Measurements from ENCODE around the gene CHL1.
"Not testable (repeated sequence)": the region's sequence is repeated elsewhere in the genome, so short reads cannot be mapped to it uniquely, and the experiment has no call there.

The CHL1 gene

GRCh38 chr3:356952-357351 is 160.4 kb downstream of the CHL1 start:
- no peak for DNase-seq (ENCODE audit: low read depth)
- H3K4me3 ChIP-seq (ENCODE audit: low read depth, low read length): no peak overlapping the region
- TF ChIP-seq, protein P1, sequence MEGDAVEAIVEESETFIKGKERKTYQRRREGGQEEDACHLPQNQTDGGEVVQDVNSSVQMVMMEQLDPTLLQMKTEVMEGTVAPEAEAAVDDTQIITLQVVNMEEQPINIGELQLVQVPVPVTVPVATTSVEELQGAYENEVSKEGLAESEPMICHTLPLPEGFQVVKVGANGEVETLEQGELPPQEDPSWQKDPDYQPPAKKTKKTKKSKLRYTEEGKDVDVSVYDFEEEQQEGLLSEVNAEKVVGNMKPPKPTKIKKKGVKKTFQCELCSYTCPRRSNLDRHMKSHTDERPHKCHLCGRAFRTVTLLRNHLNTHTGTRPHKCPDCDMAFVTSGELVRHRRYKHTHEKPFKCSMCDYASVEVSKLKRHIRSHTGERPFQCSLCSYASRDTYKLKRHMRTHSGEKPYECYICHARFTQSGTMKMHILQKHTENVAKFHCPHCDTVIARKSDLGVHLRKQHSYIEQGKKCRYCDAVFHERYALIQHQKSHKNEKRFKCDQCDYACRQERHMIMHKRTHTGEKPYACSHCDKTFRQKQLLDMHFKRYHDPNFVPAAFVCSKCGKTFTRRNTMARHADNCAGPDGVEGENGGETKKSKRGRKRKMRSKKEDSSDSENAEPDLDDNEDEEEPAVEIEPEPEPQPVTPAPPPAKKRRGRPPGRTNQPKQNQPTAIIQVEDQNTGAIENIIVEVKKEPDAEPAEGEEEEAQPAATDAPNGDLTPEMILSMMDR (IDR thresholded peaks at IDR 0.05; ENCODE audit: low read depth, low read length): no peak
- TF ChIP-seq, protein P2, sequence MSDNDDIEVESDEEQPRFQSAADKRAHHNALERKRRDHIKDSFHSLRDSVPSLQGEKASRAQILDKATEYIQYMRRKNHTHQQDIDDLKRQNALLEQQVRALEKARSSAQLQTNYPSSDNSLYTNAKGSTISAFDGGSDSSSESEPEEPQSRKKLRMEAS (IDR thresholded peaks at IDR 0.05; ENCODE audit: low read depth, low read length): no peak
- no peak for TF ChIP-seq MYC (IDR thresholded peaks at IDR 0.05; ENCODE audit: low read depth, low read length)
- TF ChIP-seq POLR2A (IDR thresholded peaks at IDR 0.05; ENCODE audit: extremely low read depth, insufficient read length): no peak

DNA sequence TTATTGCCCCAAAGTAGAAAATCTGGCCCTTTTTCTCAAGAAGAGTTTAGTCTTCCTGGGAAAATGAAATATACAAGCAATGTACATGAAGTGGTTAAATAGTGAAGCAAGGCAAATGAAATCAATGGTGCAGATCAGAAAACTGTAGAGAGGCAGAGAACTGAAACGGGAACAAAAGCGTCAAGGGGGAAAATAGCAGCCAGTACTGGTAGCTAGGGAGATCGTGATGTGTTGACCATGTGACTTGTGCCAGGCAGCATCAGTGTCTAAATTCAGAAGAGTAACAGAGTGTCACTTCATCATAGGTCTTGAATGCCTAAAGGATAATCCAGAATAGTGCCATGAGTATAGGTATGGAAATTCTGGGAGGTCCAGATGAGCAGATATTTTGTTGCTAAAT is 163.1 kb downstream of the CHL1 start:
- TF ChIP-seq, protein P2 (IDR thresholded peaks at IDR 0.05; ENCODE audit: low read depth, low read length): no peak
- TF ChIP-seq POLR2A (IDR thresholded peaks at IDR 0.05; ENCODE audit: extremely low read depth, insufficient read length): no peak
- TF ChIP-seq, protein P1 (IDR thresholded peaks at IDR 0.05; ENCODE audit: low read depth, low read length): no peak
- TF ChIP-seq MYC (IDR thresholded peaks at IDR 0.05; ENCODE audit: low read depth, low read length): no peak
- no peak for DNase-seq (ENCODE audit: low read depth)
- no peak overlapping the region for H3K4me3 ChIP-seq (ENCODE audit: low read depth, low read length)

GRCh38 chr3:362681-363338 is 166.2 kb downstream of the CHL1 start:
- TF ChIP-seq POLR2A (IDR thresholded peaks at IDR 0.05; ENCODE audit: extremely low read depth, insufficient read length) (no peak), MYC (IDR thresholded peaks at IDR 0.05; ENCODE audit: low read depth, low read length) (no peak)
- TF ChIP-seq, protein P2 (IDR thresholded peaks at IDR 0.05; ENCODE audit: low read depth, low read length): no peak
- TF ChIP-seq, protein P1 (IDR thresholded peaks at IDR 0.05; ENCODE audit: low read depth, low read length): no peak
- no peak overlapping the region for H3K4me3 ChIP-seq (ENCODE audit: low read depth, low read length)
- DNase-seq (ENCODE audit: low read depth): no peak

DNA sequence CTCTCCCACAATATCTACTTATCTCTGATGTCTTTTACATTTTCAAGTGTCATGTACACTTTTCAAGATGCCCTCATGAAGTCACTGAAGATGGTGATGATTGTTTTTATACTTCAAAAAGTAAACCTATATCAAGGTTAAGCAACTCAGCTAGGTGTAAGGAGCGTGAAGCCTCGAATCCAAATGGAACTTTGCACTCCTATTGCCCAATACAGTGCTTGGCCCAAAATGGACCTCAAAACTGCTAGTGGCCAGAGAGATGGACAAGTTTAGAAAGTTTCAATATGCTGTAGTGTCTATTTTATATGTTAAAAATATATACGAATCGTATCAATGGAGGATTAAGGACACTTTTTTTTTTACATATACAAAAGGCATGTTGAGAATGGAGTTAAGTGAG is 167.7 kb downstream of the CHL1 start:
- TF ChIP-seq, protein P2 (IDR thresholded peaks at IDR 0.05; ENCODE audit: low read depth, low read length): no peak
- no peak for TF ChIP-seq MYC (IDR thresholded peaks at IDR 0.05; ENCODE audit: low read depth, low read length)
- no peak overlapping the region for H3K4me3 ChIP-seq (ENCODE audit: low read depth, low read length)
- DNase-seq (ENCODE audit: low read depth): no peak

- no peak for DNase-seq (ENCODE audit: low read depth)
- H3K4me3 ChIP-seq (ENCODE audit: low read depth, low read length): no peak overlapping the region
- TF ChIP-seq POLR2A (IDR thresholded peaks at IDR 0.05; ENCODE audit: extremely low read depth, insufficient read length) (no peak), MYC (IDR thresholded peaks at IDR 0.05; ENCODE audit: low read depth, low read length) (no peak)
- TF ChIP-seq, protein P1 (IDR thresholded peaks at IDR 0.05; ENCODE audit: low read depth, low read length): no peak
- TF ChIP-seq, protein P2 (IDR thresholded peaks at IDR 0.05; ENCODE audit: low read depth, low read length): no peak
Observed at GRCh38 chr3:365268-365667, 168.7 kb downstream of the CHL1 start.

- not testable (repeated sequence) for H3K4me3 ChIP-seq (ENCODE audit: low read depth, low read length); DNase-seq (ENCODE audit: low read depth)
Observed at GRCh38 chr3:366253-366652, 169.7 kb downstream of the CHL1 start.

All from NB4 (cell line).